H9 (cell line): ENCODE data around the gene ANAPC2. TPM values are rescaled to one million over a fixed set of nuclear protein-coding genes. Genes with fewer than 3 reads are reported as not detected.

Source experiments
- DNase-seq: peaks from one replicate; pipeline ENCODE4 v3.0.0-alpha.2; 2017
- H2AFZ ChIP-seq: one replicate; pipeline ENCODE4 v1.6.1; 2013; ENCODE audit warnings: mild to moderate bottlenecking, low read length, control low read depth, moderate library complexity
- H2AK5ac ChIP-seq: 2 replicates; pipeline ENCODE4 v1.6.1; 2013; ENCODE audit warnings: low read length, control low read depth, mixed read lengths; ENCODE audit not compliant: insufficient read length
- H2BK120ac ChIP-seq: one replicate; pipeline ENCODE4 v1.6.1; 2013; ENCODE audit warnings: low read depth, mild to moderate bottlenecking, low read length, control low read depth, inconsistent platforms; ENCODE audit not compliant: poor library complexity, severe bottlenecking
- H2BK12ac ChIP-seq: 2 replicates; pipeline ENCODE4 v1.6.1; 2013; ENCODE audit warnings: low read length, control low read depth, mixed read lengths, low read depth; ENCODE audit not compliant: insufficient read length
- H2BK15ac ChIP-seq: 2 replicates; pipeline ENCODE4 v1.6.1; 2013; ENCODE audit warnings: low read depth, low read length, control low read depth
- H2BK20ac ChIP-seq: one replicate; pipeline ENCODE4 v1.6.1; 2013; ENCODE audit warnings: low read depth, mild to moderate bottlenecking, low read length, control low read depth, inconsistent platforms; ENCODE audit not compliant: poor library complexity, severe bottlenecking
- H2BK5ac ChIP-seq: 2 replicates; pipeline ENCODE4 v1.6.1; 2013; ENCODE audit warnings: low read length, control low read depth, mixed read lengths; ENCODE audit not compliant: insufficient read length
- H3K14ac ChIP-seq: 2 replicates; pipeline ENCODE4 v1.6.1; 2013; ENCODE audit warnings: low read length, control low read depth; ENCODE audit not compliant: insufficient read depth
- H3K18ac ChIP-seq: 2 replicates; pipeline ENCODE4 v1.6.1; 2013; ENCODE audit warnings: low read depth, mild to moderate bottlenecking, mixed read lengths, low read length, control low read depth; ENCODE audit not compliant: insufficient read length
- H3K23ac ChIP-seq: 2 replicates; pipeline ENCODE4 v1.6.1; 2013; ENCODE audit warnings: low read length, control low read depth, mixed read lengths, low read depth; ENCODE audit not compliant: insufficient read length
- H3K23me2 ChIP-seq: 2 replicates; pipeline ENCODE4 v1.6.1; 2013; ENCODE audit warnings: low read depth, mild to moderate bottlenecking, mixed read lengths, low read length, control low read depth; ENCODE audit not compliant: insufficient read length, poor library complexity, severe bottlenecking
- H3K27ac ChIP-seq: 2 replicates; pipeline ENCODE4 v1.5.1; 2013; ENCODE audit warnings: low read length, control low read depth, mixed read lengths, low read depth; ENCODE audit not compliant: insufficient read length
- H3K27me3 ChIP-seq: 2 replicates; pipeline ENCODE4 v1.6.1; 2013; ENCODE audit warnings: low read length, control low read depth, inconsistent platforms; ENCODE audit not compliant: insufficient read depth
- H3K4ac ChIP-seq: 2 replicates; pipeline ENCODE4 v1.6.1; 2013; ENCODE audit warnings: low read depth, mild to moderate bottlenecking, control low read depth, inconsistent platforms, low read length, moderate library complexity
- H3K4me1 ChIP-seq: 2 replicates; pipeline ENCODE4 v1.6.1; 2013; ENCODE audit warnings: low read length, control low read depth, inconsistent platforms; ENCODE audit not compliant: insufficient read depth
- H3K4me2 ChIP-seq: 2 replicates; pipeline ENCODE4 v1.6.1; 2013; ENCODE audit warnings: low read length, control low read depth, mixed read lengths; ENCODE audit not compliant: insufficient read length, insufficient read depth
- H3K56ac ChIP-seq: 2 replicates; pipeline ENCODE4 v1.6.1; 2013; ENCODE audit warnings: low read depth, mild to moderate bottlenecking, mixed read lengths, low read length, control low read depth; ENCODE audit not compliant: insufficient read length
- H3K79me1 ChIP-seq: 2 replicates; pipeline ENCODE4 v1.6.1; 2013; ENCODE audit warnings: low read depth, mild to moderate bottlenecking, moderate library complexity, low read length, control low read depth, inconsistent platforms; ENCODE audit not compliant: insufficient read depth, poor library complexity, severe bottlenecking
- H3K79me2 ChIP-seq: 2 replicates; pipeline ENCODE4 v1.6.1; 2013; ENCODE audit warnings: low read length, control low read depth, inconsistent platforms; ENCODE audit not compliant: insufficient read depth
- H3K9ac ChIP-seq: 2 replicates; pipeline ENCODE4 v1.6.1; 2013; ENCODE audit warnings: low read length, control low read depth, mixed read lengths; ENCODE audit not compliant: insufficient read length; ENCODE audit errors: extremely low read depth
- H3K9me3 ChIP-seq: one replicate; pipeline ENCODE4 v1.6.1; 2013; ENCODE audit warnings: low read depth, low read length, inconsistent platforms; ENCODE audit not compliant: control insufficient read depth
- H3T11ph ChIP-seq: one replicate; pipeline ENCODE4 v1.6.1; 2013; ENCODE audit warnings: mild to moderate bottlenecking, low read length, control low read depth, inconsistent platforms
- H4K20me1 ChIP-seq: one replicate; pipeline ENCODE4 v1.6.1; 2013; ENCODE audit not compliant: control insufficient read depth, insufficient read length, insufficient read depth
- H4K5ac ChIP-seq: 2 replicates; pipeline ENCODE4 v1.6.1; 2013; ENCODE audit warnings: low read depth, mild to moderate bottlenecking, mixed read lengths, low read length, control low read depth; ENCODE audit not compliant: insufficient read length
- H4K8ac ChIP-seq: replicated peaks from 2 replicates; pipeline ENCODE4 v1.6.1; 2013; ENCODE audit warnings: low read length, control low read depth, mixed read lengths, low read depth; ENCODE audit not compliant: insufficient read length
- H4K91ac ChIP-seq: 2 replicates; pipeline ENCODE4 v1.6.1; 2013; ENCODE audit warnings: low read depth, mild to moderate bottlenecking, moderate library complexity, mixed read lengths, low read length, control low read depth; ENCODE audit not compliant: insufficient read length
- H3K27ac Mint-ChIP-seq, 3 experiments: 2 replicates in 2 of 3; 3 replicates in 1 of 3; pipeline ENCODE4 v1.8.0; 2020 to 2021; ENCODE audit warnings: mixed read lengths in 3 of 3, mild to moderate bottlenecking in 1 of 3, moderate library complexity in 1 of 3
- H3K27me3 Mint-ChIP-seq: 2 replicates; pipeline ENCODE4 v1.8.0; 2021; ENCODE audit warnings: low read depth, mild to moderate bottlenecking, moderate library complexity, mixed read lengths
- H3K36me3 Mint-ChIP-seq, 3 experiments: 2 replicates in 2 of 3; 3 replicates in 1 of 3; pipeline ENCODE4 v1.8.0; 2020 to 2021; ENCODE audit warnings: low read depth in 3 of 3, mixed read lengths in 3 of 3; ENCODE audit not compliant: insufficient read depth in 1 of 3
- H3K4me1 Mint-ChIP-seq, 2 experiments: 2 replicates each; pipeline ENCODE4 v1.8.0; 2020; ENCODE audit warnings: mixed read lengths in 2 of 2
- H3K4me3 Mint-ChIP-seq, 2 experiments: 2 replicates in 1 of 2; 3 replicates in 1 of 2; pipeline ENCODE4 v1.8.0; 2020 to 2021; ENCODE audit warnings: mild to moderate bottlenecking in 2 of 2, mixed read lengths in 2 of 2, moderate library complexity in 1 of 2
- H3K9me3 Mint-ChIP-seq, 2 experiments: 2 replicates in 1 of 2; 3 replicates in 1 of 2; pipeline ENCODE4 v1.8.0; 2020; ENCODE audit warnings: mild to moderate bottlenecking in 2 of 2, mixed read lengths in 2 of 2, moderate library complexity in 1 of 2
- WGBS: extraction: QIAGEN DNeasy Blood & Tissue Kit; methylation state at CpG from one replicate; pipeline ENCODE4 v1.1.7; 2013; ENCODE audit warnings: missing lambda C conversion rate, low lambda C conversion rate, mixed read lengths; ENCODE audit not compliant: insufficient read length; ENCODE audit errors: extremely low coverage; 5-methylcytosine and 5-hydroxymethylcytosine counted together
- total RNA-seq: library from RNA; stranded (reverse); gene quantifications from 2 replicates; pipeline ENCODE4 v1.2.1, GENCODE V29; 2021
- TF ChIP-seq, protein P1 (sequence below): fragments of 200-600 bp; sonication (generic); conservative IDR thresholded peaks from 3 replicates; pipeline ENCODE4 v1.8.0; 2021; ENCODE audit warnings: antibody characterized with exemption, mild to moderate bottlenecking

Gene ANAPC2
- total RNA-seq, 1 experiment from 2014 or later = 54.8 TPM

DNA sequence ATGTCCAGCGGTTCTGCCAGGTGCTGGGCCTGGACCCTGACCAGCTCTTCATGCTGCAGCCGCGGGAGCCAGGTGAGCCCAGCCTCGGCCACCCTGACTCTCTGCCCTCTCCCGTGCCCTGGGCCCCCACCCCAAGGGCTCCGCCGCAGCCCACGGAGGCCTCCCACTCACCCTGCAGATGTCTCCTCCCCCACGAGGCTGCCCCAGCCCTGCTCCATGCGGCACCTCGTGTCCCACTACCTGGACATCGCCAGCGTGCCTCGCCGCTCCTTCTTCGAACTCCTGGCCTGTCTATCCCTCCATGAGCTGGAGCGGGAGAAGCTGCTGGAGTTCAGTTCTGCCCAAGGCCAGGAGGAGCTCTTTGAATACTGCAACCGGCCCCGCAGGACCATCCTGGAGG lies 26.3 kb upstream of the ANAPC2 start:
- H3K27me3 Mint-ChIP-seq = no peaks in the 10 kb centered on the region
- no peak overlapping the region for H2BK15ac ChIP-seq
- no peak overlapping the region for H3K9ac ChIP-seq
- no peaks in the 10 kb centered on the region for H3K9me3 Mint-ChIP-seq
- no peak overlapping the region for H3K56ac ChIP-seq
- no peak overlapping the region for H3K4me3 Mint-ChIP-seq
- H3K23me2 ChIP-seq = no peaks in the 10 kb centered on the region
- H3K4me1 ChIP-seq = no peaks in the 10 kb centered on the region; the same call in 1 of the 2 replicates
- H3K27me3 ChIP-seq = no peaks in the 10 kb centered on the region
- no peak overlapping the region for H3K23ac ChIP-seq
- H3K79me2 ChIP-seq = no peaks in the 10 kb centered on the region
- WGBS = no CpG with 5 or more reads among the region's 19 CpGs
- no peak overlapping the region for H2BK5ac ChIP-seq
- H2BK120ac ChIP-seq = no peak overlapping the region
- H2BK12ac ChIP-seq = no peak overlapping the region
- H3T11ph ChIP-seq = no peak overlapping the region
- no peak overlapping the region for H4K8ac ChIP-seq
- no peaks in the 10 kb centered on the region for H4K20me1 ChIP-seq
- no peak overlapping the region for H2AK5ac ChIP-seq
- TF ChIP-seq, protein P1, sequence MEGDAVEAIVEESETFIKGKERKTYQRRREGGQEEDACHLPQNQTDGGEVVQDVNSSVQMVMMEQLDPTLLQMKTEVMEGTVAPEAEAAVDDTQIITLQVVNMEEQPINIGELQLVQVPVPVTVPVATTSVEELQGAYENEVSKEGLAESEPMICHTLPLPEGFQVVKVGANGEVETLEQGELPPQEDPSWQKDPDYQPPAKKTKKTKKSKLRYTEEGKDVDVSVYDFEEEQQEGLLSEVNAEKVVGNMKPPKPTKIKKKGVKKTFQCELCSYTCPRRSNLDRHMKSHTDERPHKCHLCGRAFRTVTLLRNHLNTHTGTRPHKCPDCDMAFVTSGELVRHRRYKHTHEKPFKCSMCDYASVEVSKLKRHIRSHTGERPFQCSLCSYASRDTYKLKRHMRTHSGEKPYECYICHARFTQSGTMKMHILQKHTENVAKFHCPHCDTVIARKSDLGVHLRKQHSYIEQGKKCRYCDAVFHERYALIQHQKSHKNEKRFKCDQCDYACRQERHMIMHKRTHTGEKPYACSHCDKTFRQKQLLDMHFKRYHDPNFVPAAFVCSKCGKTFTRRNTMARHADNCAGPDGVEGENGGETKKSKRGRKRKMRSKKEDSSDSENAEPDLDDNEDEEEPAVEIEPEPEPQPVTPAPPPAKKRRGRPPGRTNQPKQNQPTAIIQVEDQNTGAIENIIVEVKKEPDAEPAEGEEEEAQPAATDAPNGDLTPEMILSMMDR = no peak
- H3K4me1 Mint-ChIP-seq = peaks cover 4 to 5% of the 10 kb centered on the region in 2 experiments
- no peaks in the 10 kb centered on the region for H3K9me3 ChIP-seq
- H3K14ac ChIP-seq = no peak overlapping the region
- H3K36me3 Mint-ChIP-seq = peaks cover 5 to 29% (median 17%) of the 10 kb centered on the region in 3 experiments; a peak in 5 of 7 replicates
- no peak overlapping the region for H3K27ac Mint-ChIP-seq
- no peak overlapping the region for H3K27ac ChIP-seq
- no peak overlapping the region for H2BK20ac ChIP-seq
- H4K5ac ChIP-seq = no peak overlapping the region
- H3K18ac ChIP-seq = no peak overlapping the region
- no peak overlapping the region for H3K4me2 ChIP-seq
- H3K79me1 ChIP-seq = no peaks in the 10 kb centered on the region
- DNase-seq = no peak
- no peak overlapping the region for H2AFZ ChIP-seq
- H3K4ac ChIP-seq = no peak overlapping the region
- no peak overlapping the region for H4K91ac ChIP-seq
